GM10266 (cell line): ENCODE measurements around the gene ADARB1.
"Not testable (repeated sequence)": the region's sequence is repeated elsewhere in the genome, so short reads cannot be mapped to it uniquely, and the experiment has no call there.

Experiments used
- DNase-seq: peaks from one replicate; pipeline ENCODE4 v3.0.0; 2012; ENCODE audit errors: extremely low spot score
- TF ChIP-seq, protein P1 (sequence below): IDR thresholded peaks from 2 replicates; pipeline ENCODE4 v1.5.1; 2012; ENCODE audit warnings: mild to moderate bottlenecking, low read depth; ENCODE audit not compliant: control insufficient read depth, insufficient read depth; ENCODE audit errors: missing control alignments

The ADARB1 gene

GRCh38 chr21:45132841-45133573 lies 58.6 kb downstream of the ADARB1 start:
- DNase-seq, result no peak
- TF ChIP-seq, protein P1, sequence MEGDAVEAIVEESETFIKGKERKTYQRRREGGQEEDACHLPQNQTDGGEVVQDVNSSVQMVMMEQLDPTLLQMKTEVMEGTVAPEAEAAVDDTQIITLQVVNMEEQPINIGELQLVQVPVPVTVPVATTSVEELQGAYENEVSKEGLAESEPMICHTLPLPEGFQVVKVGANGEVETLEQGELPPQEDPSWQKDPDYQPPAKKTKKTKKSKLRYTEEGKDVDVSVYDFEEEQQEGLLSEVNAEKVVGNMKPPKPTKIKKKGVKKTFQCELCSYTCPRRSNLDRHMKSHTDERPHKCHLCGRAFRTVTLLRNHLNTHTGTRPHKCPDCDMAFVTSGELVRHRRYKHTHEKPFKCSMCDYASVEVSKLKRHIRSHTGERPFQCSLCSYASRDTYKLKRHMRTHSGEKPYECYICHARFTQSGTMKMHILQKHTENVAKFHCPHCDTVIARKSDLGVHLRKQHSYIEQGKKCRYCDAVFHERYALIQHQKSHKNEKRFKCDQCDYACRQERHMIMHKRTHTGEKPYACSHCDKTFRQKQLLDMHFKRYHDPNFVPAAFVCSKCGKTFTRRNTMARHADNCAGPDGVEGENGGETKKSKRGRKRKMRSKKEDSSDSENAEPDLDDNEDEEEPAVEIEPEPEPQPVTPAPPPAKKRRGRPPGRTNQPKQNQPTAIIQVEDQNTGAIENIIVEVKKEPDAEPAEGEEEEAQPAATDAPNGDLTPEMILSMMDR, result no peak

- not testable (repeated sequence) for DNase-seq
Observed at GRCh38 chr21:45133574-45134278, 59.3 kb downstream of the ADARB1 start.

GRCh38 chr21:45134279-45135076 lies 60.1 kb downstream of the ADARB1 start:
- TF ChIP-seq, protein P1, result no peak

GRCh38 chr21:45135122-45135521 lies 60.7 kb downstream of the ADARB1 start:
- TF ChIP-seq, protein P1, result no peak
- DNase-seq, result no peak

More at GRCh38 chr21:45134279-45135076, 60.1 kb downstream of the ADARB1 start:
- DNase-seq, result no peak

- TF ChIP-seq, protein P1, result no peak
- DNase-seq, result no peak
Observed at GRCh38 chr21:45135868-45136267, 61.5 kb downstream of the ADARB1 start.

GRCh38 chr21:45136500-45136899 lies 62.1 kb downstream of the ADARB1 start:
- no peak for DNase-seq
- TF ChIP-seq, protein P1, result no peak

DNA sequence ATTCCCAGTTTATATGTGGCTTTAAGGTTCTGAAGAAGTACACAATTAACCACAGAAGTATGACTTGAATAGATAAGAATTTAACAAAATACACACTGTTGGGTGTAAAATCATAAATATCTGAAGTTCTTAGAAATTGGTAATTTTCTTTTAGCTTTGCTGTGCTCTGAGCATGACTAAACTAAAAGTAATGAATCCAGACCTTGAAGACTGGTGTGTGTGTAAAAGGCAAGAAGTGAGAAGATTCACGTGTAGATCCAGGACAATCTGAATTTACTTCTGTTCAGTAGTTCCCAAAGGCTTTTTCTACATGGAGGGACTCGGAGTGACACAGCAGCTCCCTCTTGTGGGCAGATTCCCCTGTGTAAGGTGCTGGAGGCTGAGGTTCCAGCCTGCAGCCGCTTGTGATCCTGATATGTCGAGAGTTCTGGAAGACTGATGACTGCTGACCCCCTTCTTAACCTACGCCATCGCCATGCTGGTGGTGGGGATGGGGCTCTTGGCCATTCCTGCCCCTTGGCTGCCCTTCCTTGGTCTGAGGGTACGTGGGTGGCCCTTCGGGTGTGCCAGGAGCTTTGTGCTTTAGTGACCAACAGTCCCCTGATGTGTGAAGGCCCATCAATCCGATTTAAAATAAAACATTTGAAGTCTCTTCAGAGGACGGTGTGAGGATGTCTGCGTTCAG lies 62.7 kb downstream of the ADARB1 start:
- peak; percentile 89 for DNase-seq
- TF ChIP-seq, protein P1, result peak; percentile 78
